HG03432 (cell line): Measurements from ENCODE around the gene DTX1.
"Not testable (repeated sequence)": the region's sequence is repeated elsewhere in the genome, so short reads cannot be mapped to it uniquely, and the experiment has no call there.

Source experiments
- ATAC-seq: cut with Tn5 transposase; IDR thresholded peaks from one replicate; pipeline ENCODE4 v1.9.1; 2021; ENCODE audit warnings: mild to moderate bottlenecking, moderate library complexity; ENCODE audit not compliant: unreplicated experiment

DTX1 gene

GRCh38 chr12:113134521-113134951 is 78.0 kb downstream of the DTX1 start:
- ATAC-seq = no peak

GRCh38 chr12:113135178-113136127 is 78.9 kb downstream of the DTX1 start, which contains the start of gene RASAL1:
RASAL1 (minus strand) TSS chr12:113135761; CDS start chr12:113135462, 299 bp downstream.
- no peak for ATAC-seq

- ATAC-seq = no peak
These were observed 79.8 kb downstream of the DTX1 start for GRCh38 chr12:113136128-113136989.

- ATAC-seq = no peak
These were observed 80.5 kb downstream of the DTX1 start for GRCh38 chr12:113136990-113137511.

- ATAC-seq = no peak
These were observed 81.6 kb downstream of the DTX1 start for GRCh38 chr12:113137861-113138783.

- ATAC-seq = no peak
These were observed 82.3 kb downstream of the DTX1 start for GRCh38 chr12:113138826-113139225.

- no peak for ATAC-seq
These were observed 84.2 kb downstream of the DTX1 start for GRCh38 chr12:113140706-113141105.

- not testable (repeated sequence) for ATAC-seq
These were observed 85.2 kb downstream of the DTX1 start for GRCh38 chr12:113141716-113142115.

GRCh38 chr12:113142173-113142885 is 85.8 kb downstream of the DTX1 start:
- no peak for ATAC-seq

GRCh38 chr12:113142886-113143332 is 86.4 kb downstream of the DTX1 start:
- no peak for ATAC-seq

GRCh38 chr12:113143959-113144358 is 87.4 kb downstream of the DTX1 start:
- ATAC-seq = no peak

- no peak for ATAC-seq
These were observed 88.3 kb downstream of the DTX1 start for GRCh38 chr12:113144806-113145205.

- no peak for ATAC-seq
These were observed 89.4 kb downstream of the DTX1 start for GRCh38 chr12:113145720-113146551.

GRCh38 chr12:113146999-113147398 is 90.5 kb downstream of the DTX1 start:
- ATAC-seq = no peak
